ENCODE measurements around the gene MAD1L1.

DNA sequence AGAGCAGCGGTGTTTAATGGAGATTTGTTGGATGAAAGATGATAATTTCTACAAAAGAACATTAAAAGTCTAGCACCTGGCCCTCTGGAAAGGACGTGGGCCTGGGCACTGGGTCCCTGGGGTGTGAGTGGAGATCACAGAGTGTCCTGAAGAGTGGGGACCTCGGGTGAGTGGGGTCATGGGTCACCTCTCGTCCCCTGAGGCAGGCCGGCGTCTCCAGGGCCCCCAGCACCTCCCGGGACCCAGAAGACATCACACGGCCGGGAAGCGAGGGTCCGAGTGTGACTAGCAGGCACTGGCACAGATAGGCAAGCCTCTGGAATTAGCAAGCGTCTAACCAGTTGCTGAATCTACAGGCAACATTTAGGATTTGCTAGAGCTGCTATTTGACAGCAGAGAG is 257.2 kb downstream of the MAD1L1 start:
- TF ChIP-seq, protein P1, sequence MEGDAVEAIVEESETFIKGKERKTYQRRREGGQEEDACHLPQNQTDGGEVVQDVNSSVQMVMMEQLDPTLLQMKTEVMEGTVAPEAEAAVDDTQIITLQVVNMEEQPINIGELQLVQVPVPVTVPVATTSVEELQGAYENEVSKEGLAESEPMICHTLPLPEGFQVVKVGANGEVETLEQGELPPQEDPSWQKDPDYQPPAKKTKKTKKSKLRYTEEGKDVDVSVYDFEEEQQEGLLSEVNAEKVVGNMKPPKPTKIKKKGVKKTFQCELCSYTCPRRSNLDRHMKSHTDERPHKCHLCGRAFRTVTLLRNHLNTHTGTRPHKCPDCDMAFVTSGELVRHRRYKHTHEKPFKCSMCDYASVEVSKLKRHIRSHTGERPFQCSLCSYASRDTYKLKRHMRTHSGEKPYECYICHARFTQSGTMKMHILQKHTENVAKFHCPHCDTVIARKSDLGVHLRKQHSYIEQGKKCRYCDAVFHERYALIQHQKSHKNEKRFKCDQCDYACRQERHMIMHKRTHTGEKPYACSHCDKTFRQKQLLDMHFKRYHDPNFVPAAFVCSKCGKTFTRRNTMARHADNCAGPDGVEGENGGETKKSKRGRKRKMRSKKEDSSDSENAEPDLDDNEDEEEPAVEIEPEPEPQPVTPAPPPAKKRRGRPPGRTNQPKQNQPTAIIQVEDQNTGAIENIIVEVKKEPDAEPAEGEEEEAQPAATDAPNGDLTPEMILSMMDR (IDR thresholded peaks at IDR 0.05; ENCODE audit: borderline replicate concordance, extremely low read depth, low read length, poor library complexity, severe bottlenecking), result no peak
- TF ChIP-seq EZH2 (IDR thresholded peaks at IDR 0.05; ENCODE audit: borderline replicate concordance, low read depth, low read length, severe bottlenecking), result no peak

All from DND-41 (cell line).